Measurements from ENCODE around the gene GPR82. TPM values are rescaled to one million over a fixed set of nuclear protein-coding genes. Genes with fewer than 3 reads are reported as not detected.
"Not testable (repeated sequence)": the region's sequence is repeated elsewhere in the genome, so short reads cannot be mapped to it uniquely, and the experiment has no call there.

Gene GPR82
- total RNA-seq, 2 donors from 2014 or later = not detected

GRCh38 chrX:41705680-41706374 is 18.2 kb upstream of the GPR82 start:
- Mint-ChIP-seq H3K4me1 (peaks cover 18% of the 10 kb centered on the region), H3K27ac (no peak overlapping the region), H3K9me3 (no peaks in the 10 kb centered on the region), H3K27me3 (no peaks in the 10 kb centered on the region), H3K4me3 (no peak overlapping the region), H3K36me3 (ENCODE audit: low read depth) (peaks cover 21% of the 10 kb centered on the region)
- ATAC-seq (replicated peaks) = no peak

DNA sequence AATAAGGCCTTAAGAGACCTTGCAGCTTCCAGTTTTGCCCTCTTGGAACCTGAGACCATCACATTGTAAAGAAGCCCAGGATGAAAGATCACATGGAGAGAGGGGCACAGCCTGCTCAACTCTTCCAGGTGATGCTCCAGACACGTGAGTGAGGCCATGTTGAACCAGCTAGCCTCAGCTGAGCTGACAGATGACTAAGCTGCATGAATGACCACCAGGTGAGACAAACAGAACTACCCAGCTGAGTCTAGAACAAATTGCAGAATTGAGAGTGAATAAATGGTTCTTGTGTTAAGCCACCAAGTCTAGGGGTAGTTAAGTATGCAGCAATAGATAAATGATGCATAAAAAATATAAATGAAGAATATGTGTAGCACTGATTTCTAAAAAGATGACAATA is 16.8 kb upstream of the GPR82 start:
- Mint-ChIP-seq H3K27ac (no peak overlapping the region), H3K36me3 (ENCODE audit: low read depth) (peaks cover 17% of the 10 kb centered on the region), H3K9me3 (no peaks in the 10 kb centered on the region), H3K4me3 (no peak overlapping the region), H3K4me1 (peaks cover 21% of the 10 kb centered on the region), H3K27me3 (no peaks in the 10 kb centered on the region)
- ATAC-seq (replicated peaks) = peak; percentile 18

- H3K4me3 Mint-ChIP-seq = no peak overlapping the region
- H3K4me1 Mint-ChIP-seq = peaks cover 25% of the 10 kb centered on the region
- H3K36me3 Mint-ChIP-seq (ENCODE audit: low read depth) = peaks cover 13% of the 10 kb centered on the region
- no peaks in the 10 kb centered on the region for H3K27me3 Mint-ChIP-seq
- no peaks in the 10 kb centered on the region for H3K9me3 Mint-ChIP-seq
- no peak for ATAC-seq (replicated peaks)
- H3K27ac Mint-ChIP-seq = no peak overlapping the region
These were observed 15.5 kb upstream of the GPR82 start for GRCh38 chrX:41708486-41708885.

DNA sequence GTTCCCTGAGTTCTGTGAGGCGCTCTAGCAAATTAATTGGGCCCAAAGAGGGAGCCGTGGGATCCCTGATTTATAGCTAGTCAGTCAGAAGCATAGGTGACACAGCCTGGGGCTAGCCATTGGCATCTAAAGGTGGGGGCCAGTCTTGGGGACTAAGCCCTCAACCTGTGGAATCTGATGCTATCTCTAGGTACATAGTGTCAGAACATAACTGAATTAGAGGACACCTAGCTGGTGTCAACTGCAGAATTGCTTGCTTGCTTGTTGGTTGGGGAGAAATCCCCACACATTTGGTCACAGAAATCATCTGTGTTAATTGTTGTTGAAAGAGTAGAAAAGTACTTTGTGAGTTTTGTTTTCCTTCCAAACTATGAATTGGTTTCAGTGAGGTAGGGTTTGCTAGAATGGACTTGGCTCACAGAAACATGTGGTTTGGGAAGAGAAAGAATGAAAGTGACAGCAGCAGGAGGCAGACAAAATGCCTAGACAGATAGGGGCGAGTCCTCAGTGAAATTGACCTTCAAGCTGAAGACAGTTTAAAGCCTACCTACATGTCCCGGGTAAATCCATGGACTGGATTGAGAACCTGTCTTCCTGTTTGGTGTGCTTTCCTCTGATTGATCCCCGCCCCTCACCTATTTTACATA is 12.8 kb upstream of the GPR82 start:
- Mint-ChIP-seq H3K27me3 (no peaks in the 10 kb centered on the region), H3K4me3 (no peak overlapping the region), H3K9me3 (no peaks in the 10 kb centered on the region), H3K4me1 (peaks cover 17% of the 10 kb centered on the region), H3K36me3 (ENCODE audit: low read depth) (peaks cover 21% of the 10 kb centered on the region), H3K27ac (no peak overlapping the region)
- ATAC-seq (replicated peaks) = peak; percentile 39

DNA sequence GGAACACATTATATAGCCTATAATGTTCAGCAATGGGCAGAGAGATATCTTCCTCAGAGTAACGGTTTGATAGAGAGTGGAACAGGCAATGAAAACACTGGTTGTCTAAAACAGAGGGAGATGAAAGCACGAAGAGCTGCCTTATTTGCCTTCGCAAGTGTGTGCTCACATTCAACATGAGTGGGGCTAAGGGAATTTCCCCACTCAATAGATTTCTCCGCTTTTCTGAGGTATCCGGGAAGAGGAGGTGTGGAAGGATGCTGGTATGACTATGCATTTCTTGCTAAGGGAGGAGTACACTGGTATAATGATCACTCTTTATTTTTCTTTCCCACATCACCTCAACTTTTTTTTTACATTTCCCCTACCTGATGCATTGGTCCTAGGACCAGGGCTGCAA is 7.8 kb upstream of the GPR82 start:
- Mint-ChIP-seq H3K36me3 (ENCODE audit: low read depth) (peaks cover 30% of the 10 kb centered on the region), H3K27ac (no peak overlapping the region), H3K4me3 (no peak overlapping the region), H3K27me3 (no peaks in the 10 kb centered on the region), H3K4me1 (peaks cover 22% of the 10 kb centered on the region), H3K9me3 (peaks cover 3% of the 10 kb centered on the region)
- peak; percentile 66 for ATAC-seq (replicated peaks)

- Mint-ChIP-seq H3K9me3 (peaks cover 3% of the 10 kb centered on the region), H3K4me1 (peaks cover 26% of the 10 kb centered on the region), H3K27ac (no peak overlapping the region), H3K36me3 (ENCODE audit: low read depth) (peaks cover 30% of the 10 kb centered on the region), H3K4me3 (no peak overlapping the region), H3K27me3 (no peaks in the 10 kb centered on the region)
- ATAC-seq (replicated peaks) = no peak
These were observed 7.1 kb upstream of the GPR82 start for GRCh38 chrX:41716767-41717473.

GRCh38 chrX:41718481-41719235 is 5.3 kb upstream of the GPR82 start:
- Mint-ChIP-seq H3K4me3 (no peak overlapping the region), H3K9me3 (peaks cover 3% of the 10 kb centered on the region), H3K36me3 (ENCODE audit: low read depth) (peaks cover 29% of the 10 kb centered on the region), H3K27me3 (no peaks in the 10 kb centered on the region), H3K4me1 (peaks cover 32% of the 10 kb centered on the region), H3K27ac (no peak overlapping the region)
- no peak for ATAC-seq (replicated peaks)

DNA sequence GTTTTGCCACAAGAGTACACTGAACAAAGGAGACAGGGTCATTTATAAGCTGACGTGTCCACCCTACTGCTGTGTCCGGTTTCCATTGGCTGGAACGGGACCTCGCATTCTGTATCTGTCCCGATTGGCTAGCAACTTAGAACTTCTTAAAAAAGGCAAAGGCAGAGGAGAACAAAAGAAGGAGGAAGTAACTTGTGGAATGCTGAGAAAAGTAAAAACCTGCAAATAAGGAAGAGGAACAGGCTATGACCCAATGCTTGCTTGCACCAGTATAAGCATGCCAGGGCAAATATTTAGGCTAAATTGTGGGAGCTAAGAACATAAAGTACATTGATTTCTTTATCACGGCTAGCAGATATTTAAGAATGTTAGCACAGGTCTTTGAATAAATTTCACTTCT is 4.4 kb upstream of the GPR82 start:
- Mint-ChIP-seq H3K4me3 (peak overlapping the region; percentile 25), H3K36me3 (ENCODE audit: low read depth) (peaks cover 22% of the 10 kb centered on the region), H3K4me1 (peaks cover 26% of the 10 kb centered on the region)
- not testable (repeated sequence) for H3K27me3 Mint-ChIP-seq; H3K27ac Mint-ChIP-seq; H3K9me3 Mint-ChIP-seq; ATAC-seq (replicated peaks)

DNA sequence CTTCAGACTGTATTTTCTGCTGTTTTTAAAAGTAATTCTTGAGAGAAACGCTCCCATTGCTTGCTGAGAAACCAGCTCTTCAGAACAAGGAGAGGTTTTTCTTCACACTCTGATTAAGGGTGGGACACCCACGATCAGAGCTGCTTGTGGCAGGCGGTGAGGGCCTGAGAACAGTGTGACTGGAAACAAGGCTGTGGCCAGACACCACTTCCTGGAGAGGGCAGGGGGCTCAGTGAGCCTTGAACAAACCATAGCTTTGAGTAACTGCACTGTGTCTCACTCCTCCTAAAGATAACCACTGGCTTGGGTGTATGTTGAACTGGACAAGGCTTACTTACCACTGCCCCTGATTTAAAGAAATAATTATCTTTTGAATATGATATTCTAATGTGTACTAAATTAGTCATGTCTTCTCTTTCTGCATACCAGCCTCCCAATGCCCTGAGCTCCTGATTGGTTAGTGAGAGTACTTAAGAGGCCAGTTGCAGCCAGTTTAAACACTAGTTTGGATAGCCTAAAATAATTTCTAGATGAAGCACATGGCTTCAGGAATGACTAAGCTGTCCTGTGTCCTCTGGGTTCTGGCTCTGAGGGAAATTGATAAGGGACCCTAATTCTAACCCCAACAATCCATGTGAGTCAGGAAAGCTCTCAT is 3.7 kb upstream of the GPR82 start:
- H3K27ac Mint-ChIP-seq = peak overlapping the region; percentile 50
- peaks cover 22% of the 10 kb centered on the region for H3K36me3 Mint-ChIP-seq (ENCODE audit: low read depth)
- ATAC-seq (replicated peaks) = peak; percentile 79
- no peaks in the 10 kb centered on the region for H3K27me3 Mint-ChIP-seq
- H3K4me1 Mint-ChIP-seq = peaks cover 26% of the 10 kb centered on the region
- peaks cover 3% of the 10 kb centered on the region for H3K9me3 Mint-ChIP-seq
- peak overlapping the region; percentile 40 for H3K4me3 Mint-ChIP-seq

DNA sequence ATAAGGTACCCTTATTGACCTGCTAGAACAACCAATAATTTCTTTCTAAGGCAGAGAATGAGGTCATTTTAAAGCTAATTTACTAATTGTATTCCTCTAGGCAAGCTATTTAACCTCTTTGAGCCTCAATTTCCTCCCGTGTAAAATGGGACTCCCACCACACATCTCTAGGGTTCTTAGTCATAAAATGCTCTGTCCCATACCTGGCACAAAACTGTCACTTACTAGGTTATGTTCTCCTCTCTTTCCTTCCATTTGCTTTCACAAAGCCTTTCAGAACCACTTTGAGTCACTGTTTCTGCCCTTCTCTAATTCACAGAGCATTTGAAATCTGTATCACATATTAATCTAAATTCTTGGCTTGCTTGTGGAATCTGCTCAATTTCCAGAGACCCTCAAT is 2.4 kb upstream of the GPR82 start:
- Mint-ChIP-seq H3K4me1 (peaks cover 25% of the 10 kb centered on the region), H3K4me3 (peak overlapping the region; percentile 47), H3K27me3 (no peaks in the 10 kb centered on the region), H3K9me3 (peaks cover 3% of the 10 kb centered on the region), H3K36me3 (ENCODE audit: low read depth) (peaks cover 22% of the 10 kb centered on the region), H3K27ac (peak overlapping the region; percentile 62)
- ATAC-seq (replicated peaks) = peak; percentile 66

GRCh38 chrX:41722214-41722613 is 1.8 kb upstream of the GPR82 start:
- Mint-ChIP-seq H3K36me3 (ENCODE audit: low read depth) (peaks cover 20% of the 10 kb centered on the region), H3K4me1 (peaks cover 21% of the 10 kb centered on the region), H3K4me3 (peak overlapping the region; percentile 47), H3K27ac (peak overlapping the region; percentile 62), H3K27me3 (no peaks in the 10 kb centered on the region), H3K9me3 (peaks cover 3% of the 10 kb centered on the region)
- peak; percentile 39 for ATAC-seq (replicated peaks)

DNA sequence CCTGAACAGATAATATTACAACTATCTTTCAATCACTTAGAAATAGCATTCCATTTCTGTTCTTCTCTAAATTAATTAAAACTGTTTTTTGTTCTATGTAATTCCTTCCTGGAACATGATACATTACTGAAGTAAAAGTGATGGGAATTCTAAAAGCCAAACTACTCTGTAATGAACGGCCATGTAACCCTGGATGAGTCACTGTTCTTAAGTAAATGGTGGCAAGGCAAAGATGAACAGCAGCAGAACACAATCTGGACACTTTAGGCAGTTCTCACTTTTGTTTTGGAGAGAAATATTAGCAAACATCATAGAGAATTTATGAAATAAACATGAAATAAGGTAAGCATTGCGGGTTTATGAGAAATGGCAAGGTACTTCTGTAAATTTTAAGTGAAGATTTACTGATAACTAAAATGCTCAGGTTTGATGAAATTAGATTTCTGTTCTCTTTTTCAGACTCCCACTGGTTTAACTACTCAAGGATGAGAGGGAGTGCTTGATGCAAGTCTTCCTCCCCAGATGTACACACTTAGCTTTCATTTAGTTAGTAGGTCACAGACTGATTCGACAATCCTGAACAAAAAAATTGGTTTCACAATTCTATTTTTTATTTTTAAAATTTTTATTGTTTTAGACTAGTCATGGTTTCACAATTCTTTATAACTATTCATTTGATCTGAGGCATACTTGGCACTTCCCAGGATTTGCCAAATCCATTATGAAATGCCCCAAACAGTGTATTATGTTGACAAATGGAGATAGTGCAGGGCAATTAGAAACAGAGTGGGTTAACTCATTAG is 964 bp upstream of the GPR82 start:
- Mint-ChIP-seq H3K36me3 (ENCODE audit: low read depth) (peaks cover 22% of the 10 kb centered on the region), H3K27ac (peak overlapping the region; percentile 11), H3K27me3 (no peaks in the 10 kb centered on the region), H3K4me1 (peaks cover 21% of the 10 kb centered on the region), H3K9me3 (peaks cover 3% of the 10 kb centered on the region), H3K4me3 (peak overlapping the region; percentile 47)
- ATAC-seq (replicated peaks) = no peak

DNA sequence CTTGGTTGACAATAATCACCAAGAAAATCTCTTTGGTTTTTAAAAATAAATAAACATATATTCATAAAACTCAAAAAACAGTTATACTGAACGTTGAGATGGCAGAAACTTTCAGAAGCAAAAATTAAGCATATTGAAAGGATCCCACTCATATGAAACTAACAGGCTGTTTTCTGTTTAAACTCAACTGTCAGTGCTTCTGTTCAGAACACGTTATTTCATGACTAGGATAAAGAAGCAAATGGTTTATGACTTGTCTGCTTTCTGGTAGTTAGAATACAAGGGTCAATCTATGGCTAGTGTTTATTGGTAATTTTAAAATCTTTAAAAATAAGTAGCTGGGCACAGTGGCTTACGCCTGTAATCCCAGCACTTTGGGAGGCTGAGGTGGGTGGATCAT is 4.1 kb downstream of the GPR82 start:
- H3K4me3 Mint-ChIP-seq = no peak overlapping the region

More for the DNA sequence above, 4.1 kb downstream of the GPR82 start:
- peak; percentile 38 for ATAC-seq (replicated peaks)
- H3K27me3 Mint-ChIP-seq = no peaks in the 10 kb centered on the region
- peaks cover 12% of the 10 kb centered on the region for H3K36me3 Mint-ChIP-seq (ENCODE audit: low read depth)
- H3K27ac Mint-ChIP-seq = no peak overlapping the region
- H3K4me1 Mint-ChIP-seq = no peaks in the 10 kb centered on the region
- no peaks in the 10 kb centered on the region for H3K9me3 Mint-ChIP-seq
